Panc1 (cell line): ENCODE data around the gene APOA1.

ENCODE experiments used
- CTCF ChIP-seq: fragments of 450-650 bp; IDR thresholded peaks from 2 replicates; pipeline ENCODE4 v1.5.1; 2017; ENCODE audit warnings: mild to moderate bottlenecking
- POLR2AphosphoS5 ChIP-seq: IDR thresholded peaks from 2 replicates; pipeline ENCODE4 v1.6.1; 2012; ENCODE audit warnings: mild to moderate bottlenecking, low read depth, low read length, moderate library complexity
- REST ChIP-seq, 2 experiments: IDR thresholded peaks; 2 replicates each; pipeline ENCODE4 v1.6.1; 2011 to 2012; ENCODE audit warnings: low read depth in 2 of 2, control low read depth in 1 of 2, low read length in 1 of 2, mild to moderate bottlenecking in 1 of 2, moderate library complexity in 1 of 2; ENCODE audit not compliant: insufficient read depth in 1 of 2
- SIN3A ChIP-seq: IDR thresholded peaks from 2 replicates; pipeline ENCODE4 v1.6.1; 2012; ENCODE audit warnings: low read depth, mild to moderate bottlenecking, low read length, moderate library complexity, borderline replicate concordance; ENCODE audit not compliant: insufficient read depth
- TCF7L2 ChIP-seq: IDR thresholded peaks from 2 replicates; pipeline ENCODE4 v1.6.1; 2011; ENCODE audit warnings: mild to moderate bottlenecking, low read depth, low read length, inconsistent platforms

- TF ChIP-seq POLR2AphosphoS5 (no peak), CTCF (no peak), SIN3A (no peak), REST (IDR thresholded peaks at IDR 0.05; ENCODE audit: insufficient read depth in 1 of 2, low read depth in 2 of 2, low read length in 1 of 2) (no peak), TCF7L2 (no peak)
Observed at GRCh38 chr11:116804001-116804400, 33.4 kb downstream of the APOA1 start.
